ENCODE results near the gene SCARF1.

SCARF1 gene

DNA sequence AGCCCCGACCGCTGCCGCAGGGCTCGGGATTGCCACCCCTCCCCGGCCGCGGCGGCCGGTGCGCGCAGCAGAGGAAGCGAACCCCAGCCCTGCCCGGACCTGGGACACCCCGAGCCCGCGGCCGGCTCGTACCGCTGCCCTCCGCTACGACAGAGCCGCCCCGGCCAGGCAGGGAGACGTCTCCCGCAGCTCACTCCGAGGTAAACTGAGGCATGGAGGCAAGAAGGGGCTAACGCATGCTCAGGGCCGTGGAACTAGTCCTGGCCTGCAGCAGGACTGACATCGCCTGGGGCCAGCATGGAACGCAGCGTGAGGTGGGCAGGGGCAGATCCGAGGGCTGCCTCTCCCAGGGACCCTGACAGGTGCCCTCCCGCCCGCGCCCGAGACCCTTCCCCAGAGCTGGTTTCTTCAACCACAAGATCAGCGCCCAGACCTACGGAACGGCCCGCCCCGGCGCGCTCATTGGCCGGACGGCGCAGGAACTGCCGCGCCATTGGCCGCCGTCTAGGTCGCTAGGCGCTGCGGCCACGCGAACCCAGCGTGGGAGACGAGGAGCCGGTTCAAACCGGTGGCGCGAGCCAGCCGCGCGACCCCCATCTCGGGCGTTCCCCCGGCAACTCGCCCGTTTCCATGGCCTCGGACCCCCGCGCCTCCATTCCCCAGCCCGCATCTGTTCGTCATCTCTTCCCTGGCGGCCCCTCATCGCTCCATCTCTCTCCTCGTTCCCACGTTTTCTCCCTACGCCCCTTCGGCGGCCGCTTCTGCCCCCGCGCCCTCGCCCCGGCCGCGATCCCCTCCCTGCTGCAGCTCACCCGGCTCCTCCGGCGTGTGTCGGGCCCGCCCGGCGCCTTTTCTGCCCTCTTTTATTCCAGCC, 17.3 kb downstream of the SCARF1 start, which contains the start of gene SLC43A2 (continued):
- TF ChIP-seq, protein P1, sequence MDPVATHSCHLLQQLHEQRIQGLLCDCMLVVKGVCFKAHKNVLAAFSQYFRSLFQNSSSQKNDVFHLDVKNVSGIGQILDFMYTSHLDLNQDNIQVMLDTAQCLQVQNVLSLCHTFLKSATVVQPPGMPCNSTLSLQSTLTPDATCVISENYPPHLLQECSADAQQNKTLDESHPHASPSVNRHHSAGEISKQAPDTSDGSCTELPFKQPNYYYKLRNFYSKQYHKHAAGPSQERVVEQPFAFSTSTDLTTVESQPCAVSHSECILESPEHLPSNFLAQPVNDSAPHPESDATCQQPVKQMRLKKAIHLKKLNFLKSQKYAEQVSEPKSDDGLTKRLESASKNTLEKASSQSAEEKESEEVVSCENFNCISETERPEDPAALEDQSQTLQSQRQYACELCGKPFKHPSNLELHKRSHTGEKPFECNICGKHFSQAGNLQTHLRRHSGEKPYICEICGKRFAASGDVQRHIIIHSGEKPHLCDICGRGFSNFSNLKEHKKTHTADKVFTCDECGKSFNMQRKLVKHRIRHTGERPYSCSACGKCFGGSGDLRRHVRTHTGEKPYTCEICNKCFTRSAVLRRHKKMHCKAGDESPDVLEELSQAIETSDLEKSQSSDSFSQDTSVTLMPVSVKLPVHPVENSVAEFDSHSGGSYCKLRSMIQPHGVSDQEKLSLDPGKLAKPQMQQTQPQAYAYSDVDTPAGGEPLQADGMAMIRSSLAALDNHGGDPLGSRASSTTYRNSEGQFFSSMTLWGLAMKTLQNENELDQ (tag by site-specific recombination; IDR thresholded peaks at IDR 0.05; ENCODE audit: low read depth), result no peak
- TF ChIP-seq ZNF768 (tag by site-specific recombination; IDR thresholded peaks at IDR 0.05) (no peak; the same call in 1 of the 2 replicates), SP3 (tag by site-specific recombination; IDR thresholded peaks at IDR 0.05) (peak; percentile 55), ZBTB48 (tag by site-specific recombination; IDR thresholded peaks at IDR 0.05) (peak; percentile 86), ZNF791 (tag by site-specific recombination; IDR thresholded peaks at IDR 0.05) (no peak; the same call in 1 of the 2 replicates), ZNF600 (tag by site-specific recombination; IDR thresholded peaks at IDR 0.05) (peak; percentile 84; the same call in 1 of the 2 replicates), ZNF837 (tag by site-specific recombination; IDR thresholded peaks at IDR 0.05) (peak; percentile 82; the same call in 1 of the 2 replicates), KLF9 (tag by site-specific recombination; IDR thresholded peaks at IDR 0.05; ENCODE audit: low read depth) (peak; percentile 63; the same call in 1 of the 2 replicates), ZNF785 (tag by site-specific recombination; IDR thresholded peaks at IDR 0.05) (peak; percentile 82; the same call in 1 of the 2 replicates), ZNF610 (tag by site-specific recombination; IDR thresholded peaks at IDR 0.05; ENCODE audit: borderline replicate concordance) (0 out of 2 replicates have a peak, but pooled peaks have one; percentile 41), ZNF266 (tag by site-specific recombination; IDR thresholded peaks at IDR 0.05; ENCODE audit: low read depth) (no peak)
- TF ChIP-seq, protein P2, sequence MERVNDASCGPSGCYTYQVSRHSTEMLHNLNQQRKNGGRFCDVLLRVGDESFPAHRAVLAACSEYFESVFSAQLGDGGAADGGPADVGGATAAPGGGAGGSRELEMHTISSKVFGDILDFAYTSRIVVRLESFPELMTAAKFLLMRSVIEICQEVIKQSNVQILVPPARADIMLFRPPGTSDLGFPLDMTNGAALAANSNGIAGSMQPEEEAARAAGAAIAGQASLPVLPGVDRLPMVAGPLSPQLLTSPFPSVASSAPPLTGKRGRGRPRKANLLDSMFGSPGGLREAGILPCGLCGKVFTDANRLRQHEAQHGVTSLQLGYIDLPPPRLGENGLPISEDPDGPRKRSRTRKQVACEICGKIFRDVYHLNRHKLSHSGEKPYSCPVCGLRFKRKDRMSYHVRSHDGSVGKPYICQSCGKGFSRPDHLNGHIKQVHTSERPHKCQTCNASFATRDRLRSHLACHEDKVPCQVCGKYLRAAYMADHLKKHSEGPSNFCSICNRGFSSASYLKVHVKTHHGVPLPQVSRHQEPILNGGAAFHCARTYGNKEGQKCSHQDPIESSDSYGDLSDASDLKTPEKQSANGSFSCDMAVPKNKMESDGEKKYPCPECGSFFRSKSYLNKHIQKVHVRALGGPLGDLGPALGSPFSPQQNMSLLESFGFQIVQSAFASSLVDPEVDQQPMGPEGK (tag by site-specific recombination; IDR thresholded peaks at IDR 0.05), result peak; percentile 98
- TF ChIP-seq, protein P3, sequence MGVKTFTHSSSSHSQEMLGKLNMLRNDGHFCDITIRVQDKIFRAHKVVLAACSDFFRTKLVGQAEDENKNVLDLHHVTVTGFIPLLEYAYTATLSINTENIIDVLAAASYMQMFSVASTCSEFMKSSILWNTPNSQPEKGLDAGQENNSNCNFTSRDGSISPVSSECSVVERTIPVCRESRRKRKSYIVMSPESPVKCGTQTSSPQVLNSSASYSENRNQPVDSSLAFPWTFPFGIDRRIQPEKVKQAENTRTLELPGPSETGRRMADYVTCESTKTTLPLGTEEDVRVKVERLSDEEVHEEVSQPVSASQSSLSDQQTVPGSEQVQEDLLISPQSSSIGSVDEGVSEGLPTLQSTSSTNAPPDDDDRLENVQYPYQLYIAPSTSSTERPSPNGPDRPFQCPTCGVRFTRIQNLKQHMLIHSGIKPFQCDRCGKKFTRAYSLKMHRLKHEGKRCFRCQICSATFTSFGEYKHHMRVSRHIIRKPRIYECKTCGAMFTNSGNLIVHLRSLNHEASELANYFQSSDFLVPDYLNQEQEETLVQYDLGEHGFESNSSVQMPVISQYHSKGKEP (tag by site-specific recombination; IDR thresholded peaks at IDR 0.05), result no peak
- TF ChIP-seq, protein P4, sequence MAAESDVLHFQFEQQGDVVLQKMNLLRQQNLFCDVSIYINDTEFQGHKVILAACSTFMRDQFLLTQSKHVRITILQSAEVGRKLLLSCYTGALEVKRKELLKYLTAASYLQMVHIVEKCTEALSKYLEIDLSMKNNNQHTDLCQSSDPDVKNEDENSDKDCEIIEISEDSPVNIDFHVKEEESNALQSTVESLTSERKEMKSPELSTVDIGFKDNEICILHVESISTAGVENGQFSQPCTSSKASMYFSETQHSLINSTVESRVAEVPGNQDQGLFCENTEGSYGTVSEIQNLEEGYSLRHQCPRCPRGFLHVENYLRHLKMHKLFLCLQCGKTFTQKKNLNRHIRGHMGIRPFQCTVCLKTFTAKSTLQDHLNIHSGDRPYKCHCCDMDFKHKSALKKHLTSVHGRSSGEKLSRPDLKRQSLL (tag by site-specific recombination; IDR thresholded peaks at IDR 0.05), result no peak

DNA sequence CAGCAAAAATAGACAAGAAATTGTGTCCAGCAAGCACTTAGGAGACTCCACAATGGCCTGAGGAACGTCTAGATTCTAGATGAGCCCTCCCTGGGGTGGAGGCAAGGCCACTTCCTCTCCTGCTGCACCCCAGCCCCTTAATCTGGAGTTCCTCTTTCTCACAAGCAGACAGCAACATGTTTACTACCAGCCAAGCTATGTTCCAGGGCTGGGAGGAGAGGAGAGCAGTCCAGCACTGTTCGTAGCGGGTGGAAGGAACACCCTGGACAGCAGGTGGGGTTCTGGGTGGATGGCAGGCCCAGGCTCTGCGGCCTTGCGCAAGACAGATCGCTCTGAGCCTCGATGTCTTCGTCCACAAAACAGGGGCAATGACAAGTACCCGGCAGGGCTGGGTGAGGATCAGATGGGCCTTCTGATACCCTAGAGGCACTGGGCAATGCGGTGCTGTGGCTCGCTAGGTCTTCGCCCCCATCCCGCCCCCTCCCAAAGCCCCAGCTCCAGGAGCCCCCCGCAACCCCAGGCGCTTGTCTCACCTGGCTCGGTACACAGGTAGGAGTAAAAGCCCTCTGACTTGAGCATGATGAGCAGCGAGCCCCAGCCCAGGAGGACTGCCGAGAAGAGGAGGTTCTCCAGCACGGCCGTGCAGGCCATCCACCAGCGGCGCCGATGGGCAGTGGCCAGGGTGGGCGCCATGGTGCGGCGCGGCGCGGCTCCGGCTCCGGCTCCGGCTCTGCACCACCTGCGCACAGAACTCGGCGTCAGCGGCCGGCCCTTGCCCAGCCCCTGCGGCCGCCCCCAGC, 18.1 kb downstream of the SCARF1 start:
- ChIA-PET POLR2A (interaction anchor here (0.7 to 3.2 kb wide), 15 partner anchors 10 to 368 kb away, joined by 3 to 20 read pairs (median 4); partner anchors contain the start of genes INPP5K, PITPNA and RILP), CTCF (interaction anchor here (1.0 to 1.8 kb wide), 2 partner anchors 9 to 10 kb away, joined by 4 to 7 read pairs; no protein-coding TSS in a partner anchor)
- Histone ChIP-seq H3K4me3 (ENCODE audit: low read depth, low read length) (no peak overlapping the region; the same call in 1 of the 2 replicates), H3K4me1 (ENCODE audit: control insufficient read depth, insufficient read depth, low read length) (no peaks in the 10 kb centered on the region; the same call in 1 of the 2 replicates), H3K36me3 (ENCODE audit: control insufficient read depth in 2 of 2, insufficient read depth in 1 of 2, low read length in 2 of 2) (no peaks in the 10 kb centered on the region), H3K27ac (ENCODE audit: extremely low read depth, low read depth, low read length) (no peak overlapping the region), H3K9me3 (ENCODE audit: control insufficient read depth, insufficient read depth, low read depth, low read length) (no peaks in the 10 kb centered on the region)
- TF ChIP-seq, protein P5, sequence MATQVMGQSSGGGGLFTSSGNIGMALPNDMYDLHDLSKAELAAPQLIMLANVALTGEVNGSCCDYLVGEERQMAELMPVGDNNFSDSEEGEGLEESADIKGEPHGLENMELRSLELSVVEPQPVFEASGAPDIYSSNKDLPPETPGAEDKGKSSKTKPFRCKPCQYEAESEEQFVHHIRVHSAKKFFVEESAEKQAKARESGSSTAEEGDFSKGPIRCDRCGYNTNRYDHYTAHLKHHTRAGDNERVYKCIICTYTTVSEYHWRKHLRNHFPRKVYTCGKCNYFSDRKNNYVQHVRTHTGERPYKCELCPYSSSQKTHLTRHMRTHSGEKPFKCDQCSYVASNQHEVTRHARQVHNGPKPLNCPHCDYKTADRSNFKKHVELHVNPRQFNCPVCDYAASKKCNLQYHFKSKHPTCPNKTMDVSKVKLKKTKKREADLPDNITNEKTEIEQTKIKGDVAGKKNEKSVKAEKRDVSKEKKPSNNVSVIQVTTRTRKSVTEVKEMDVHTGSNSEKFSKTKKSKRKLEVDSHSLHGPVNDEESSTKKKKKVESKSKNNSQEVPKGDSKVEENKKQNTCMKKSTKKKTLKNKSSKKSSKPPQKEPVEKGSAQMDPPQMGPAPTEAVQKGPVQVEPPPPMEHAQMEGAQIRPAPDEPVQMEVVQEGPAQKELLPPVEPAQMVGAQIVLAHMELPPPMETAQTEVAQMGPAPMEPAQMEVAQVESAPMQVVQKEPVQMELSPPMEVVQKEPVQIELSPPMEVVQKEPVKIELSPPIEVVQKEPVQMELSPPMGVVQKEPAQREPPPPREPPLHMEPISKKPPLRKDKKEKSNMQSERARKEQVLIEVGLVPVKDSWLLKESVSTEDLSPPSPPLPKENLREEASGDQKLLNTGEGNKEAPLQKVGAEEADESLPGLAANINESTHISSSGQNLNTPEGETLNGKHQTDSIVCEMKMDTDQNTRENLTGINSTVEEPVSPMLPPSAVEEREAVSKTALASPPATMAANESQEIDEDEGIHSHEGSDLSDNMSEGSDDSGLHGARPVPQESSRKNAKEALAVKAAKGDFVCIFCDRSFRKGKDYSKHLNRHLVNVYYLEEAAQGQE (tag by site-specific recombination; IDR thresholded peaks at IDR 0.05), result 0 out of 2 replicates have a peak, but pooled peaks have one; percentile 35
- TF ChIP-seq KLF7 (tag by site-specific recombination; IDR thresholded peaks at IDR 0.05; ENCODE audit: borderline replicate concordance), result no peak
- TF ChIP-seq ZNF529 (tag by site-specific recombination; IDR thresholded peaks at IDR 0.05; ENCODE audit: insufficient replicate concordance), result no peak
